Measurements from ENCODE around the gene ZNF740. TPM values are rescaled to one million over a fixed set of nuclear protein-coding genes. Genes with fewer than 3 reads are reported as not detected.

ZNF740 gene, protein sequence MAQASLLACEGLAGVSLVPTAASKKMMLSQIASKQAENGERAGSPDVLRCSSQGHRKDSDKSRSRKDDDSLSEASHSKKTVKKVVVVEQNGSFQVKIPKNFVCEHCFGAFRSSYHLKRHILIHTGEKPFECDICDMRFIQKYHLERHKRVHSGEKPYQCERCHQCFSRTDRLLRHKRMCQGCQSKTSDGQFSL
- 12.7 and 14.0 TPM in 2 replicates for total RNA-seq

DNA sequence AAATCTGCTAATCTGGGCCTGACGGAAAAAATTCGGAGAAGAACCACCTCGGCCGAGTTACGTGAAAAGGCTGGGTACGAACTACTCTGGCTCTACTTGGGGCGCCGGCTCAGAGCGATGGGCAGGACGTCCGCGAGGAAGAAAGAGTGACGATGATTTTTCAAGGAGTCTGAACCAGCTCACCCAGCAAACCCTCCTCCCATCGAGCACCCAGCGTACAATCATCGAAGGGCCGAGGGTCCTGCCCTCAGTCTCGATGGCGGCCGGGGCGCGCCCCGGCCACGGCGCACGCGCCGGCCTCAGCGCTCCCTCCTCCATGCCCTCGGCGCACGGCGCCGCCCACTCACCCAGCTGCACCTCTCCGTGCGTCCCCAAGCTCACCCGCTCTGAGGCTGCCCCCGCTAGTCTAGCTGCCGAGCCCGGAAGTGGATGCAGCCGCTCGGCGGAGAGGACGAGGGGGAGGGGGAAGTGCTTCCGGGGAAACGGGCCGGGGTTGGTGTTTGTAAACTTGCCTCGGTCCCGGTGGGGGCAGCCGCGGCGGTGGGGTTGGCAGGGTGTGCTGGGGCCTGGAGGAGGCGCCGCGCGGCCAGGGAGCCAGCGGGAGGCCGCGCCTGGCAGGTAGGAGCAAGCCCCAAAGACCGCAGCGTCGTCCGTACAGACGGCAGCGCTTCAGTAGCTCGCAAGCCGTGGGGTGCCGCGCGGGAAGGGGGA, at the start of gene ZNF740, which contains the start of gene CSAD:
Gene ZNF740, plus strand, starts transcription at position 503 of the 711 bp plus-strand sequence. CDS start 1,262 bp downstream, outside the sequence.
Gene CSAD, minus strand, starts transcription at position 706 of the 711 bp plus-strand sequence. CDS start 7,455 bp downstream, outside the sequence.

DNA sequence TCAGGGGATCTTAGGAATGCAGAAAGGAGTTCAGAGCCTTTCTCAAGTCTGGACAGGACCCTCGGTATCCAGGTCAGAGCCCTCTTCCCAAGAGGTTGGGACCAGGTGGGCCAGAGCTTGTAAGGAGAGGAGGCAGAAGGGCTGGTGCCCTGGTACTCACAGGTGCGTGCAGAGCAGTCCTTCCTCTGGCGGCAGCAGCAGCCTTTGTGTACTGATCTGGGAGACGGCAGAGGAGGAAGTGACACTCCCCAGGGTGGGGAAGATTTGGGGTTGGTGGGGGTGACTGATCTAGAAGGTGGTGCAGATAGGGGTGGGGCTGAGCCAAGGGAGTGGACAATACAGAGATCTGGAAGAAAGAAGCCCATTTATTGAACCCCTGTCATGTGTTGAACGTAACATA, 26.5 kb downstream of the ZNF740 start, which contains the start of gene ITGB7:
Gene ITGB7, minus strand, starts transcription at position 210 of the 400 bp plus-strand sequence. CDS start 6,808 bp downstream, outside the sequence.

DNA sequence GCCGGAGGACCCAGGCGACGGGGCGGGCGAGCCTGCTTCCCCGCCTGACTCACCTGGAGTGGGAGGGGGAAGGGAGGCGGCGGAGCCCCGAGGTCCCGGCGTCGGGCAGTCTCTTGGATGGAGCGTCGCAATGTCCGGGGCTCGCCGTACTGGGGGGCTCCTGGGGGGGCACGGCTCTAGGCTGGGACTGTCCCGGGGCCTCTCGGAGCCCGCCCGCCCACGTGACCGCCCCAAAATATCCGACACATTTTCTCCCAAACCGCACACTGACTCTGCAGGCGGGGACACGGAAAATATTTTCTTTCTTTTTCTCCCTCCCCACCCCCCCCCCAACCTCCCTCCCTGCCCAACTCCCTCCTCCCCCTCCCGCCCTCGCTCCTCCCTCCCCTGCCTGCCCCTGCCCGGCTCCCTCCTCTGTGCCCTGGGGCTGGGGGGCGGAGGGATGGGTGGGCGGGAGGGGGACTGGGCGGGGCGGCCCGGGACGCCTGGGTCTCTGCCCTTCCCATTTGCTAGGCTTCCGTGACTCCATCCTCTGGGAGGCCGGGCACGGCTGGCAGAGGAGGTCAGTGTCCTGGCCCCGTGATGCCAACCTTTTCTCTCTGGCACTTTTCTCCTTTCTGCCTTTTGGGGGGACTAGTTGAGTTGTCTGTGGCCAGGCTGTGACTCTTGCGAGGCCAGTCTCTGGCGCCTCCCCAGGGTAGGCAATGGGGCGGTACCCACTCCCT, 51.6 kb downstream of the ZNF740 start, which contains the start of gene RARG:
Gene RARG, minus strand, starts transcription at position 289 of the 725 bp plus-strand sequence. CDS start 4,664 bp downstream, outside the sequence.

Other genes with a start within 250 kb of the ZNF740 start
- 324 and 398 TPM in 2 replicates for gene KRT18, start 231.6 kb upstream of the ZNF740 start, total RNA-seq
- gene EIF4B, start 174.3 kb upstream of the ZNF740 start, total RNA-seq, result 739 and 1,241 TPM in 2 replicates
- gene TNS2, start 130.7 kb upstream of the ZNF740 start, total RNA-seq, result 21.1 and 30.9 TPM in 2 replicates
- 18.5 and 21.1 TPM in 2 replicates for gene SPRYD3, start 101.3 kb upstream of the ZNF740 start, total RNA-seq
- 8.4 and 13.1 TPM in 2 replicates for gene IGFBP6, start 83.1 kb upstream of the ZNF740 start, total RNA-seq
- not detected in 2 replicates for gene SOAT2, start 77.2 kb upstream of the ZNF740 start, total RNA-seq
- gene CSAD, start 203 bp downstream of the ZNF740 start, total RNA-seq, result 2.6 and 4.6 TPM in 2 replicates
- gene ITGB7, start 26.5 kb downstream of the ZNF740 start, total RNA-seq, result 0.15 TPM in 1 of 2 replicates, not detected in the other
- 2.9 and 4.3 TPM in 2 replicates for gene RARG, start 51.5 kb downstream of the ZNF740 start, total RNA-seq
- 4.9 and 18.1 TPM in 2 replicates for gene ESPL1, start 87.6 kb downstream of the ZNF740 start, total RNA-seq
- gene PFDN5, start 114.8 kb downstream of the ZNF740 start, total RNA-seq, result 460 and 474 TPM in 2 replicates
- 35.9 and 40.3 TPM in 2 replicates for gene MYG1, start 119.0 kb downstream of the ZNF740 start, total RNA-seq
- 34.8 and 47.7 TPM in 2 replicates for gene AAAS, start 140.9 kb downstream of the ZNF740 start, total RNA-seq
- gene SP7, start 155.6 kb downstream of the ZNF740 start, total RNA-seq, result not detected in 2 replicates
- gene SP1, start 199.5 kb downstream of the ZNF740 start, total RNA-seq, result 16.9 and 28.0 TPM in 2 replicates
- not detected in 2 replicates for gene AMHR2, start 243.1 kb downstream of the ZNF740 start, total RNA-seq

All from epithelial cell of umbilical artery (primary cell).